ENCODE measurements around the gene SPATA3.

GRCh38 chr2:231010201-231010730 is 14.3 kb downstream of the SPATA3 start:
- TF ChIP-seq POLR2A (IDR thresholded peaks at IDR 0.05), result no peak
- no peak for TF ChIP-seq CTCF (IDR thresholded peaks at IDR 0.05)
- no peak for TF ChIP-seq POLR2AphosphoS5 (IDR thresholded peaks at IDR 0.05; ENCODE audit: insufficient read depth in 1 of 2, low read depth in 1 of 2)
